Measurements from ENCODE around the gene FBRS.

DNA sequence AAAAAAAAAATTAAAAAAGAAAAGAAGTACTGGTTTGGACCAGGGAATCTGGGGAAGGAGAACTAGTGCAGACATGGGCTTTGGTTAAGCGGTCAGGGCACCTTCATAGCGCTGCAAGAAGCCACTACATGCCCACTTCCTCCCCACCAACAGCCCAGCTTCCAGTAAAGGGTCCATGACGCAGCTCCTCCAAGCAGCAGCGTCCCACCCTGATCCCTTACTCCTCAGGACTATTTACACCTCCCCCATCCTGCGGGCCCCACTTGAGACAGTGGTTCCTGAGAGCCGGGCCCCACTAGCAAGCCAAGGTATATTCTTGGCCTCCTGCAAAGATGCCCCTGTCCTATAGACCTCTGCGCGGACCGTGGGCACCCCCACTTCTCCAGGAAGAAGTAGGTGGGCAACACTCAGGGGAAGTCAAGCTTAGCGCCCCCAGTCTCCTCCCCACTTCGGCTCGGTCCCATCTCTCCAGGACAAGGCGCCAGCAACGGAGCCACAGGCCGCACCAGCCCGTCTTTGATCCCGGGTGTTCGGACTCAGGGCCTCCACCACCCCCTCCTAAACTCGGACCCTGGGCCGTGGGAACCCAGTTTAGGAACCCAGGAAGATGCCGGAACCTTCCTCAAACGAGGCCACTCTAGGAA is 8.4 kb upstream of the FBRS start:
- TF ChIP-seq POLR2A (IDR thresholded peaks at IDR 0.05): no peak
- TF ChIP-seq CTCF (IDR thresholded peaks at IDR 0.05): no peak
